ENCODE measurements around the gene GNAI3.

Gene GNAI3

GRCh38 chr1:109548321-109549267 lies at the start of gene GNAI3:
TSS of gene GNAI3 (plus strand) at chr1:109548615. CDS start at chr1:109548721, 106 bp downstream.
- peak; percentile 96 for DNase-seq (ENCODE audit: low spot score)

- no peak for DNase-seq (ENCODE audit: low spot score)
Observed at GRCh38 chr1:109499081-109499480, 49.3 kb upstream of the GNAI3 start.

- peak; percentile 92 for DNase-seq (ENCODE audit: low spot score)
Observed at GRCh38 chr1:109499661-109500536, 48.5 kb upstream of the GNAI3 start.

- no peak for DNase-seq (ENCODE audit: low spot score)
Observed at GRCh38 chr1:109500941-109501381, 47.5 kb upstream of the GNAI3 start.

- DNase-seq (ENCODE audit: low spot score) = no peak
Observed at GRCh38 chr1:109501644-109502363, 46.6 kb upstream of the GNAI3 start.

GRCh38 chr1:109502364-109502851 lies 46.0 kb upstream of the GNAI3 start:
- no peak for DNase-seq (ENCODE audit: low spot score)

- DNase-seq (ENCODE audit: low spot score) = no peak
Observed at GRCh38 chr1:109503935-109504334, 44.5 kb upstream of the GNAI3 start.

GRCh38 chr1:109504974-109505373 lies 43.4 kb upstream of the GNAI3 start:
- DNase-seq (ENCODE audit: low spot score) = no peak

GRCh38 chr1:109508001-109508872 lies 40.2 kb upstream of the GNAI3 start:
- DNase-seq (ENCODE audit: low spot score) = no peak

GRCh38 chr1:109508873-109509175 lies 39.6 kb upstream of the GNAI3 start:
- DNase-seq (ENCODE audit: low spot score) = no peak

GRCh38 chr1:109509176-109510134 lies 39.0 kb upstream of the GNAI3 start, which contains the start of gene AMIGO1:
TSS of gene AMIGO1 (minus strand) at chr1:109509727. CDS start at chr1:109508912, 815 bp downstream.
- DNase-seq (ENCODE audit: low spot score) = peak; percentile 48

- no peak for DNase-seq (ENCODE audit: low spot score)
Observed at GRCh38 chr1:109513110-109513710, 35.2 kb upstream of the GNAI3 start.

- DNase-seq (ENCODE audit: low spot score) = peak; percentile 41
Observed at GRCh38 chr1:109514846-109515245, 33.6 kb upstream of the GNAI3 start.

- peak; percentile 59 for DNase-seq (ENCODE audit: low spot score)
Observed at GRCh38 chr1:109516872-109517271, 31.5 kb upstream of the GNAI3 start.

- no peak for DNase-seq (ENCODE audit: low spot score)
Observed at GRCh38 chr1:109517337-109517736, 31.1 kb upstream of the GNAI3 start.

GRCh38 chr1:109521002-109521951 lies 27.1 kb upstream of the GNAI3 start:
- no peak for DNase-seq (ENCODE audit: low spot score)

- no peak for DNase-seq (ENCODE audit: low spot score)
Observed at GRCh38 chr1:109522026-109522425, 26.4 kb upstream of the GNAI3 start.

GRCh38 chr1:109523706-109524105 lies 24.7 kb upstream of the GNAI3 start:
- no peak for DNase-seq (ENCODE audit: low spot score)

Measured in kidney tubule cell (primary cell).